HepG2 (cell line): ENCODE measurements around the gene TBC1D4. TPM values are rescaled to one million over a fixed set of nuclear protein-coding genes. Genes with fewer than 3 reads are reported as not detected.
A peak's percentile ranks its signal among the peaks of the same experiment; 100 is the strongest.

ENCODE experiments used
- ATAC-seq: fragments of 200-7000 bp; cut with Tn5 transposase; 3 replicates; pipeline ENCODE4 v1.9.1; 2020; ENCODE audit warnings: mild to moderate bottlenecking, moderate library complexity
- BruUV-seq: library from RNA; stranded (reverse); fragments of 400-500 nt; replicated peaks from 2 replicates; lab custom pipeline; 2021; lab: Mats Ljungman, UMichigan
- CTCF ChIA-PET: fragments of 300-600 bp; formaldehyde crosslinking; extraction: SDS; loops from one replicate; lab custom pipeline; 2021; ENCODE audit warnings: low total read pairs, inconsistent platforms, low intra/inter-chr PET ratio; lab: Yijun Ruan, JAX
- POLR2A ChIA-PET: fragments of 350-600 bp; sonication (Branson Sonifier 250); formaldehyde crosslinking; loops from one replicate; lab custom pipeline; 2020; ENCODE audit warnings: antibody characterized with exemption, inconsistent platforms; lab: Yijun Ruan, JAX
- DNase-seq: peaks from one replicate; pipeline ENCODE4 v3.0.0-alpha.2; 2015; ENCODE audit warnings: low spot score
- FAIRE-seq: peaks from 3 replicates; lab custom pipeline; 2011; peaks lifted over from hg19 to GRCh38; lab: Jason Lieb, UNC
- H2AFZ ChIP-seq: one replicate; pipeline ENCODE4 v1.6.1; 2011; ENCODE audit warnings: low read length, inconsistent platforms
- H3K27ac ChIP-seq: fragments of 300-600 bp; 3 replicates; pipeline ENCODE4 v1.8.0; 2011; ENCODE audit warnings: mixed run types, mild to moderate bottlenecking, mixed read lengths, low read length, inconsistent platforms; ENCODE audit not compliant: insufficient read depth; ENCODE audit errors: extremely low read length
- H3K27me3 ChIP-seq, 2 experiments: fragments of 200-600 bp in 1 of 2; 2 replicates in 1 of 2; 3 replicates in 1 of 2; pipeline versions ENCODE4 v1.6.0 to v1.8.0; 2011; ENCODE audit warnings: low read length in 2 of 2, mild to moderate bottlenecking in 2 of 2, moderate library complexity in 2 of 2, inconsistent platforms in 1 of 2; ENCODE audit not compliant: insufficient read depth in 2 of 2, control insufficient read depth in 1 of 2
- H3K36me3 ChIP-seq, 2 experiments: fragments of 200-600 bp in 1 of 2; replicated peaks in 1 of 2; 2 replicates in 1 of 2; 3 replicates in 1 of 2; pipeline versions ENCODE4 v1.5.1 to v1.8.0; 2011; ENCODE audit warnings: low read length in 2 of 2, inconsistent platforms in 1 of 2; ENCODE audit not compliant: insufficient read depth in 2 of 2, control insufficient read depth in 1 of 2
- H3K4me1 ChIP-seq: 2 replicates; pipeline ENCODE4 v1.5.1; 2012; ENCODE audit warnings: low read length, inconsistent platforms; ENCODE audit not compliant: insufficient read depth
- H3K4me2 ChIP-seq: 2 replicates; pipeline ENCODE4 v1.6.0; 2011; ENCODE audit warnings: low read depth, low read length, inconsistent platforms
- H3K4me3 ChIP-seq, 3 experiments: fragments of 200-600 bp in 1 of 3; sonication (generic), shearing (Covaris generic) in 1 of 3; replicated peaks in 1 of 3; 2 replicates each; pipeline ENCODE4 v1.5.1; 2011 to 2016; ENCODE audit warnings: low read length in 3 of 3, inconsistent platforms in 2 of 3, low read depth in 2 of 3, mild to moderate bottlenecking in 2 of 3, control low read depth in 1 of 3, mixed read lengths in 1 of 3; ENCODE audit not compliant: insufficient read depth in 1 of 3
- H3K79me2 ChIP-seq: one replicate; pipeline ENCODE4 v1.6.1; 2011; ENCODE audit warnings: low read length, inconsistent platforms; ENCODE audit not compliant: insufficient read depth
- H3K9ac ChIP-seq: 2 replicates; pipeline ENCODE4 v1.6.0; 2011; ENCODE audit warnings: mild to moderate bottlenecking, low read depth, low read length, inconsistent platforms; ENCODE audit not compliant: insufficient read depth
- H3K9me3 ChIP-seq: 2 replicates; pipeline ENCODE4 v1.5.1; 2012; ENCODE audit warnings: mild to moderate bottlenecking, low read length
- H4K20me1 ChIP-seq: 2 replicates; pipeline ENCODE4 v1.6.0; 2011; ENCODE audit warnings: inconsistent platforms, mild to moderate bottlenecking, low read length, moderate library complexity; ENCODE audit not compliant: insufficient read depth
- ATF7 ChIP-seq, 2 experiments: fragments of 450-650 bp in 1 of 2; sonication (generic) in 1 of 2; formaldehyde crosslinking in 1 of 2; IDR thresholded peaks; 2 replicates each; pipeline versions ENCODE4 v1.4.0 to v1.6.1; 2016 to 2020; ENCODE audit warnings: antibody characterized with exemption in 1 of 2, mild to moderate bottlenecking in 1 of 2, missing genetic modification reagents in 1 of 2
- CEBPB ChIP-seq: IDR thresholded peaks from 2 replicates; pipeline ENCODE4 v1.6.1; 2011; ENCODE audit warnings: low read depth, low read length, improper control_type of control experiment, borderline replicate concordance
- CEBPG ChIP-seq: IDR thresholded peaks from 2 replicates; pipeline ENCODE4 v1.6.1; 2016
- EP300 ChIP-seq, 3 experiments: sonication (generic) in 1 of 3; formaldehyde crosslinking in 1 of 3; IDR thresholded peaks; 2 replicates each; pipeline versions ENCODE4 v1.5.1 to v1.6.1; 2011 to 2020; ENCODE audit warnings: low read depth in 2 of 3, low read length in 2 of 3, borderline replicate concordance in 1 of 3, improper control_type of control experiment in 1 of 3, mild to moderate bottlenecking in 1 of 3, missing genetic modification reagents in 1 of 3, moderate library complexity in 1 of 3
- GATAD2A ChIP-seq: IDR thresholded peaks from 2 replicates; pipeline ENCODE4 v1.6.1; 2016
- HES4 ChIP-seq: sonication (generic); formaldehyde crosslinking; IDR thresholded peaks from 2 replicates; pipeline ENCODE4 v1.9.0; 2021; ENCODE audit warnings: mild to moderate bottlenecking, missing genetic modification reagents, borderline replicate concordance
- HNRNPUL1 ChIP-seq: fragments of 200-400 bp; formaldehyde crosslinking; IDR thresholded peaks from 2 replicates; pipeline ENCODE4 v1.6.1; 2017; ENCODE audit warnings: low read depth, mild to moderate bottlenecking, low read length, moderate library complexity
- JARID2 ChIP-seq: sonication (generic); formaldehyde crosslinking; IDR thresholded peaks from 2 replicates; pipeline ENCODE4 v1.8.1; 2023; ENCODE audit warnings: missing genetic modification reagents, inconsistent platforms; ENCODE audit not compliant: insufficient replicate concordance
- KDM2A ChIP-seq: sonication (generic); formaldehyde crosslinking; IDR thresholded peaks from 2 replicates; pipeline ENCODE4 v1.4.0; 2020; ENCODE audit warnings: low read depth, missing genetic modification reagents, borderline replicate concordance
- KMT2B ChIP-seq: IDR thresholded peaks from 2 replicates; pipeline ENCODE4 v1.6.1; 2016; ENCODE audit warnings: missing genetic modification reagents, missing compliant biosample characterization
- MAFF ChIP-seq: IDR thresholded peaks from 2 replicates; pipeline ENCODE4 v1.6.1; 2011; ENCODE audit warnings: low read depth, low read length, improper control_type of control experiment
- PHF21A ChIP-seq: sonication (generic); formaldehyde crosslinking; IDR thresholded peaks from 2 replicates; pipeline ENCODE4 v1.5.0; 2020; ENCODE audit warnings: mild to moderate bottlenecking, missing genetic modification reagents
- PPARG ChIP-seq: conservative IDR thresholded peaks from 2 replicates; pipeline ENCODE4 v1.6.1; 2016; ENCODE audit warnings: missing biosample characterization, missing genetic modification reagents
- RBM39 ChIP-seq: fragments of 200-400 bp; formaldehyde crosslinking; IDR thresholded peaks from one replicate; pipeline ENCODE4 v1.6.1; 2018; ENCODE audit warnings: antibody characterized with exemption, mild to moderate bottlenecking, low read depth, low read length; ENCODE audit not compliant: poor library complexity, severe bottlenecking
- SP5 ChIP-seq: IDR thresholded peaks from 2 replicates; pipeline ENCODE4 v1.6.1; 2016; ENCODE audit warnings: low read depth, borderline replicate concordance
- TRIM24 ChIP-seq: sonication (generic); formaldehyde crosslinking; IDR thresholded peaks from 2 replicates; pipeline ENCODE4 v1.8.0; 2022; ENCODE audit warnings: mild to moderate bottlenecking, missing genetic modification reagents
- ZKSCAN5 ChIP-seq: sonication (generic); formaldehyde crosslinking; IDR thresholded peaks from 2 replicates; pipeline ENCODE4 v1.5.1; 2020; ENCODE audit warnings: mild to moderate bottlenecking, missing genetic modification reagents
- ZNF296 ChIP-seq: sonication (generic); formaldehyde crosslinking; conservative IDR thresholded peaks from 2 replicates; pipeline ENCODE4 v1.5.0; 2020; ENCODE audit warnings: mild to moderate bottlenecking, missing genetic modification reagents
- ZNF572 ChIP-seq: sonication (generic); formaldehyde crosslinking; IDR thresholded peaks from 2 replicates; pipeline ENCODE4 v1.5.1; 2020; ENCODE audit warnings: mild to moderate bottlenecking, missing genetic modification reagents
- ZNF75D ChIP-seq: sonication (generic); formaldehyde crosslinking; IDR thresholded peaks from 2 replicates; pipeline ENCODE4 v1.8.1; 2023; ENCODE audit warnings: missing genetic modification reagents, mild to moderate bottlenecking, borderline replicate concordance
- ZNF816 ChIP-seq: sonication (generic); formaldehyde crosslinking; IDR thresholded peaks from 2 replicates; pipeline ENCODE4 v1.8.0; 2022; ENCODE audit warnings: missing genetic modification reagents, mild to moderate bottlenecking, borderline replicate concordance
- WGBS: methylation state at CpG from one replicate; pipeline ENCODE4 v1.1.6; 2017; ENCODE audit warnings: low lambda C conversion rate; 5-methylcytosine and 5-hydroxymethylcytosine counted together
- in situ Hi-C: cut with HindIII; loops from 2 replicates; pipeline ENCODE4 v1.10.0; 2017; ENCODE audit warnings: low pct_unique_long_range_greater_than_20kb; ENCODE audit not compliant: extremely low pct_ligation_motif_present
- intact Hi-C: fragments of 100-400 bp; cut with micrococcal nuclease; formaldehyde crosslinking; loops from one replicate; pipeline ENCODE4 v1.10.0; 2022; ENCODE audit not compliant: unreplicated experiment
- polyA plus RNA-seq, 8 experiments: library from polyadenylated mRNA; depleted of rRNA in 3 of 8; stranded (reverse) in 7 of 8; unstranded in 1 of 8; fragments of >200 nt; fragmentation: Illumina TruSeq in 4 of 8; extraction: Trizol in 4 of 8; gene quantifications; 2 replicates each; pipeline versions ENCODE4 v1.2.1 to v1.2.3, GENCODE V29; 2011 to 2016; ENCODE audit warnings: low read depth in 4 of 8, missing spikeins in 1 of 8, mixed read lengths in 1 of 8; ENCODE audit not compliant: insufficient read depth in 1 of 8
- total RNA-seq, 5 experiments: library from RNA; depleted of rRNA; stranded (reverse); fragments of >200 nt; fragmentation: Illumina TruSeq; extraction: Trizol; gene quantifications; 2 replicates each; pipeline ENCODE4 v1.2.3, GENCODE V29; 2016; ENCODE audit warnings: low read depth in 1 of 5

Gene TBC1D4
- total and polyA plus RNA-seq, 2 of the 13 experiments (the other 11 are each of a cell fraction or from before 2014, with no cell fraction given) = 35.9 to 64.4 TPM

GRCh38 chr13:75454497-75454896 is 27.5 kb downstream of the TBC1D4 start:
- H3K27ac ChIP-seq = no peak overlapping the region
- no peak for DNase-seq
- H3K9ac ChIP-seq = no peak overlapping the region
- intact Hi-C loops (no loop called here), in situ Hi-C loops (no loop called here)
- CTCF ChIA-PET = no interaction called here
- no peak overlapping the region for H3K4me3 ChIP-seq
- no peak for ATAC-seq
- H4K20me1 ChIP-seq = no peaks in the 10 kb centered on the region; the same call in 1 of the 2 replicates
- H3K9me3 ChIP-seq = no peaks in the 10 kb centered on the region
- POLR2A ChIA-PET = no interaction called here
- H3K36me3 ChIP-seq = peaks cover 0 to 13% of the 10 kb centered on the region in 2 experiments; a peak in 4 of 5 replicates
- WGBS = 100% methylated on average over 1 of the region's 1 CpG
- BruUV-seq = no TSS peak
- peaks cover 87% of the 10 kb centered on the region for H3K79me2 ChIP-seq
- H3K4me2 ChIP-seq = no peak overlapping the region
- peaks cover 63% of the 10 kb centered on the region for H3K4me1 ChIP-seq
- TF ChIP-seq JARID2 (no peak), ZNF75D (no peak), ZNF296 (no peak), TRIM24 (CRISPR knock-in tag) (no peak), KMT2B (no peak), ATF7 (IDR thresholded peaks at IDR 0.05) (no peak), ATF7 (CRISPR knock-in tag; IDR thresholded peaks at IDR 0.05) (no peak), HES4 (CRISPR knock-in tag) (no peak), ZNF816 (CRISPR knock-in tag) (no peak), SP5 (CRISPR knock-in tag) (no peak), ZNF572 (CRISPR knock-in tag) (no peak)
- H2AFZ ChIP-seq = no peak overlapping the region
- no peak for FAIRE-seq
- H3K27me3 ChIP-seq = no peaks in the 10 kb centered on the region

DNA sequence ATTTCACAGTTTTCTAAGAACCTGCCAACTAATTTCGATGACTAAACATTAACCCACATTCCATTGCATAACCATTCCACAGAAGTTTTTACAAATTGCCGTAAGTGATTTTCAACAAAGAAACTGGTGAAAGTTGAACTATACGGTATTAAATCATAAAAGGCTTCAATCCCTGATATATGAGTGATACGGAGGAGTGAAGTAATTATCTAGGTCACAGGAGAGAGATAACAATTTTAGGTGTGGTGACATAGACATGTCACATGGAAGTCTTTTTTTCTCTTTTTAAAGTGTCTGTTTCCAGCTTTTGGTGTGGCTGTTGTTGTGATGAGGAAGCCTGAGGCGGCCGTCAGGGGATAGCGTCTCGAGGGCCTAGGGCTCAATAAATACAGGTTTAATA is 29.4 kb downstream of the TBC1D4 start:
- H3K27ac ChIP-seq = peak overlapping the region; percentile 0
- H3K27me3 ChIP-seq = no peaks in the 10 kb centered on the region
- no peaks in the 10 kb centered on the region for H3K9me3 ChIP-seq
- 51% methylated on average over 8 of the region's 8 CpGs for WGBS
- ChIA-PET CTCF (no interaction called here), POLR2A (interaction anchor here (0.6 kb wide), 1 partner anchor 68 kb away, joined by 3 read pairs; no protein-coding TSS in a partner anchor)
- FAIRE-seq (peak; percentile 32), ATAC-seq (no peak), DNase-seq (no peak)
- no peak overlapping the region for H3K9ac ChIP-seq
- H3K4me3 ChIP-seq = no peak overlapping the region
- in situ Hi-C loops (no loop called here), intact Hi-C loops (loop anchor here (1.0 kb wide), 1 partner anchor 10 kb away; no protein-coding TSS in a partner anchor)
- H2AFZ ChIP-seq = no peak overlapping the region
- peaks cover 90% of the 10 kb centered on the region for H3K79me2 ChIP-seq
- H4K20me1 ChIP-seq = no peaks in the 10 kb centered on the region; the same call in 1 of the 2 replicates
- peaks cover 45% of the 10 kb centered on the region for H3K4me1 ChIP-seq
- BruUV-seq = no TSS peak
- H3K4me2 ChIP-seq = peak overlapping the region; percentile 28; the same call in 1 of the 2 replicates
- H3K36me3 ChIP-seq = peaks cover 0 to 7% of the 10 kb centered on the region in 2 experiments; a peak in 2 of 5 replicates
- TF ChIP-seq EP300 (IDR thresholded peaks at IDR 0.05; ENCODE audit: low read depth in 2 of 2, low read length in 2 of 2) (0 out of 4 replicates have a peak, but pooled peaks of 1 of the 2 experiments have one; percentile 4), EP300 (CRISPR knock-in tag; IDR thresholded peaks at IDR 0.05; ENCODE audit: borderline replicate concordance) (no peak), CEBPG (CRISPR knock-in tag) (peak; percentile 21; the same call in 1 of the 2 replicates), GATAD2A (CRISPR knock-in tag) (0 out of 2 replicates have a peak, but pooled peaks have one; percentile 36), CEBPB (peak; percentile 33; the same call in 1 of the 2 replicates), PPARG (CRISPR knock-in tag) (peak; percentile 70; the same call in 1 of the 2 replicates), RBM39 (no peak), MAFF (peak; percentile 60), HNRNPUL1 (0 out of 2 replicates have a peak, but pooled peaks have one; percentile 32), PHF21A (CRISPR knock-in tag) (no peak), KDM2A (no peak), ZKSCAN5 (CRISPR knock-in tag) (no peak)
